ENCODE data around the gene CDKAL1.

DNA sequence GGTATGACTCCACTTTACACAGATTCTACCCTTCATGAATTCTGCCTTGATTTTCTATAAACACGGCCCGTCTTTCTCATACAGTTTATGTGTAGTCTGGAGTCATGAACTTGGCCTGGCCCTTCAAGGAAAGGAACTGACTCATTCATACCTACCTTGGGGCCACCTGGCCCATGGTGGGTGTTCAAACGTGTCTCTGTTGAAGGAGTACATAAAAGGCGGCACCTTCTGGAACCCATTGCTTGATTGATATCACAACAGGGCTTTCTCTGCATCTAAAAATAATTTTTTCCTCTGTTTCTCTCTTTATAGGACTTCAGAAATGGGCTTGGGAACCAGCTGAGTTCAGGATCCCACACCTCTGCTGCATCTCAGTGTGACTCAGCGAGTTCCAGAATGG is 696.3 kb downstream of the CDKAL1 start:
- no peak for TF ChIP-seq POLR2A (IDR thresholded peaks at IDR 0.05)
- TF ChIP-seq, protein P1, sequence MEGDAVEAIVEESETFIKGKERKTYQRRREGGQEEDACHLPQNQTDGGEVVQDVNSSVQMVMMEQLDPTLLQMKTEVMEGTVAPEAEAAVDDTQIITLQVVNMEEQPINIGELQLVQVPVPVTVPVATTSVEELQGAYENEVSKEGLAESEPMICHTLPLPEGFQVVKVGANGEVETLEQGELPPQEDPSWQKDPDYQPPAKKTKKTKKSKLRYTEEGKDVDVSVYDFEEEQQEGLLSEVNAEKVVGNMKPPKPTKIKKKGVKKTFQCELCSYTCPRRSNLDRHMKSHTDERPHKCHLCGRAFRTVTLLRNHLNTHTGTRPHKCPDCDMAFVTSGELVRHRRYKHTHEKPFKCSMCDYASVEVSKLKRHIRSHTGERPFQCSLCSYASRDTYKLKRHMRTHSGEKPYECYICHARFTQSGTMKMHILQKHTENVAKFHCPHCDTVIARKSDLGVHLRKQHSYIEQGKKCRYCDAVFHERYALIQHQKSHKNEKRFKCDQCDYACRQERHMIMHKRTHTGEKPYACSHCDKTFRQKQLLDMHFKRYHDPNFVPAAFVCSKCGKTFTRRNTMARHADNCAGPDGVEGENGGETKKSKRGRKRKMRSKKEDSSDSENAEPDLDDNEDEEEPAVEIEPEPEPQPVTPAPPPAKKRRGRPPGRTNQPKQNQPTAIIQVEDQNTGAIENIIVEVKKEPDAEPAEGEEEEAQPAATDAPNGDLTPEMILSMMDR (IDR thresholded peaks at IDR 0.05): no peak
- no peak for TF ChIP-seq EP300 (IDR thresholded peaks at IDR 0.05)

All from tibial nerve (tissue), 4 donors.